Neural cell (in vitro differentiated cells): ENCODE data around the gene SLCO4A1. TPM values are rescaled to one million over a fixed set of nuclear protein-coding genes. Genes with fewer than 3 reads are reported as not detected.

Experiments used
- H2AFZ ChIP-seq: fragments of 200-600, 300-800 bp; sonication (generic), shearing (Covaris generic); 2 replicates; pipeline ENCODE4 v1.6.0; 2014; ENCODE audit warnings: low read depth, mild to moderate bottlenecking, antibody characterized with exemption, low read length, moderate library complexity
- H3F3A ChIP-seq: fragments of 200-600 bp; shearing (Covaris generic); 2 replicates; pipeline ENCODE4 v1.6.1; 2016; ENCODE audit warnings: mild to moderate bottlenecking, moderate library complexity, mixed read lengths, antibody characterized with exemption, low read length; ENCODE audit not compliant: insufficient read depth, poor library complexity, severe bottlenecking
- H3K27ac ChIP-seq: fragments of 200-600, 300-800 bp; sonication (generic), shearing (Covaris generic); 2 replicates; pipeline ENCODE4 v1.5.1; 2014; ENCODE audit warnings: mild to moderate bottlenecking, low read length, moderate library complexity
- H3K27me3 ChIP-seq: fragments of 300-800, 200-600 bp; sonication (generic), shearing (Covaris generic); 2 replicates; pipeline ENCODE4 v1.6.0; 2014; ENCODE audit warnings: mild to moderate bottlenecking, low read depth, low read length, moderate library complexity; ENCODE audit not compliant: insufficient read depth
- H3K36me3 ChIP-seq: fragments of 300-800, 200-600 bp; sonication (generic), shearing (Covaris generic); 2 replicates; pipeline ENCODE4 v1.5.1; 2014; ENCODE audit warnings: mild to moderate bottlenecking, antibody characterized with exemption, low read length, moderate library complexity; ENCODE audit not compliant: insufficient read depth
- H3K4me2 ChIP-seq: fragments of 300-800, 200-600 bp; sonication (generic), shearing (Covaris generic); 2 replicates; pipeline ENCODE4 v1.6.0; 2014; ENCODE audit warnings: mild to moderate bottlenecking, low read length
- H3K4me3 ChIP-seq: fragments of 300-800, 200-600 bp; sonication (generic), shearing (Covaris generic); 2 replicates; pipeline ENCODE4 v1.5.1; 2014; ENCODE audit warnings: mild to moderate bottlenecking, low read length, moderate library complexity
- H3K79me2 ChIP-seq: fragments of 200-600 bp; shearing (Covaris generic); replicated peaks from 2 replicates; pipeline ENCODE4 v1.6.0; 2014; ENCODE audit warnings: mild to moderate bottlenecking, low read length, moderate library complexity; ENCODE audit not compliant: insufficient read depth
- H3K9ac ChIP-seq: fragments of 300-800, 200-600 bp; sonication (generic), shearing (Covaris generic); 2 replicates; pipeline ENCODE4 v1.6.1; 2016; ENCODE audit warnings: mild to moderate bottlenecking, low read length, mixed read lengths
- H3K9me2 ChIP-seq: fragments of 200-600 bp; shearing (Covaris generic); 2 replicates; pipeline ENCODE4 v1.6.1; 2016; ENCODE audit warnings: mild to moderate bottlenecking, low read length, mixed read lengths; ENCODE audit not compliant: insufficient read depth
- H3K9me3 ChIP-seq: fragments of 200-600, 300-800 bp; sonication (generic), shearing (Covaris generic); 2 replicates; pipeline ENCODE4 v1.6.1; 2016; ENCODE audit warnings: mild to moderate bottlenecking, mixed run types, low read length, moderate library complexity, mixed read lengths
- H4K20me1 ChIP-seq: fragments of 200-600 bp; shearing (Covaris generic); 2 replicates; pipeline ENCODE4 v1.6.1; 2016; ENCODE audit warnings: mild to moderate bottlenecking, mixed run types; ENCODE audit not compliant: insufficient read depth
- EP300 ChIP-seq: fragments of 450-650 bp; conservative IDR thresholded peaks from 2 replicates; pipeline ENCODE4 v1.6.1; 2014; ENCODE audit warnings: antibody characterized with exemption, mild to moderate bottlenecking, moderate library complexity; ENCODE audit not compliant: poor library complexity, severe bottlenecking
- EZH2 ChIP-seq: fragments of 200-600, 300-800 bp; shearing (Covaris generic), sonication (generic); IDR thresholded peaks from 2 replicates; pipeline ENCODE4 v1.6.1; 2014; ENCODE audit warnings: antibody characterized with exemption, low read length, borderline replicate concordance, mild to moderate bottlenecking; ENCODE audit not compliant: insufficient read depth, poor library complexity, severe bottlenecking
- MXI1 ChIP-seq: fragments of 450-650 bp; conservative IDR thresholded peaks from 2 replicates; pipeline ENCODE4 v1.6.1; 2014; ENCODE audit warnings: antibody characterized with exemption, mild to moderate bottlenecking; ENCODE audit not compliant: poor library complexity, severe bottlenecking
- POLR2AphosphoS5 ChIP-seq: IDR thresholded peaks from 2 replicates; pipeline ENCODE4 v1.6.1; 2012
- RAD21 ChIP-seq: fragments of 450-650 bp; conservative IDR thresholded peaks from 2 replicates; pipeline ENCODE4 v1.6.1; 2014; ENCODE audit warnings: antibody characterized with exemption, mild to moderate bottlenecking, moderate library complexity
- SMC3 ChIP-seq: fragments of 450-650 bp; conservative IDR thresholded peaks from 2 replicates; pipeline ENCODE4 v1.6.1; 2014; ENCODE audit warnings: antibody characterized with exemption, mild to moderate bottlenecking, moderate library complexity; ENCODE audit not compliant: poor library complexity
- TAF1 ChIP-seq: IDR thresholded peaks from 2 replicates; pipeline ENCODE4 v1.6.1; 2012; ENCODE audit warnings: low read depth
- polyA plus RNA-seq: library from polyadenylated mRNA; depleted of rRNA; stranded (reverse); fragments of >200 nt; gene quantifications from 2 replicates; pipeline ENCODE4 v1.2.3, GENCODE V29; 2014
- TF ChIP-seq, protein P1 (sequence below): IDR thresholded peaks from 2 replicates; pipeline ENCODE4 v1.6.1; 2012; ENCODE audit warnings: borderline replicate concordance
- TF ChIP-seq, protein P2 (sequence below): fragments of 450-650 bp; IDR thresholded peaks from 2 replicates; pipeline ENCODE4 v1.5.1; 2014; ENCODE audit warnings: antibody characterized with exemption, mild to moderate bottlenecking, moderate library complexity; ENCODE audit not compliant: poor library complexity, severe bottlenecking

Gene SLCO4A1
- polyA plus RNA-seq, 1 donor from 2014 or later, result 3.5 TPM

DNA sequence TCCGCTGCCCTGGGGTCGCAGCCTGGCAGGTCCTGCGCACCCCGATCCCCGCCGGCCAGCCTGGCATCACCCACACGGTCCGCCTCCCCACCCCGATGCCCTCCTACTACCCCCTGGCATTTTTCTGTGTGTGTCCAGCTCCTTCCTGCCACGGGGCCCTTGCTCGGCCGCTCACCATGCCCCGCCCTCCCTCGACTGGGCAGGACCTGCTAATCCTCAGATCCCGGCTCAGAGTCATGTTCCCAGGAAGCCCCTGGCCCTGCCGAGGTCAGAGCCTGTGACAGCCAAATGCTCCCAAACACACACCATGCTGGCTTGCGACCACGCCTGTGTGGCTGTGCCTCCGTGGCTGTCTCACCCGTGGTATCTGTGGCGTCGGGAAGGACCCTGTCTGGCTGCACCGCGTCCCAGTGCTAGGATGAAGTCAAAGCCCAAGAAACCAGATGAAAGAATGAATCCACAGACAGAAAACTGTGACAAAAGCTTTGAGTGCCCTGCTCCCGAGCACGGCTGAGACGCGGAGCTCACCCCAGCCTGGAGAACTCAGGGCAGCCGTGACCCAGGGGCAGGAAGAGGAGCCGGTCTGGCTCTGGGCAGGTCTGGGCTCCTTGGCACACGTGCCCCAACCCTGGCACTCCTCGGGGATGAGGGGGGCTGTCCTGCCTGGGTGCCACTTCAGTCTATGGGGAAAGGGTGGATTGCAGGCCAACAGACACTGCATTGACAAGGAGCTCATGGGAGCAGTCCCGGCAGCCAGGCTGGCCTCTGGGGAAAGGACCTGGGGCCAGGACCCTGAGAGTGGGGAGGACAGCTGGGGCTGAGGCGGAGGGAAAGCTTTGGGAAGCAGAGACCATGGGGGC is 20.8 kb upstream of the SLCO4A1 start:
- no peaks in the 10 kb centered on the region for H3K36me3 ChIP-seq
- no peaks in the 10 kb centered on the region for H3K9me2 ChIP-seq
- no peaks in the 10 kb centered on the region for H4K20me1 ChIP-seq
- H3K4me3 ChIP-seq, result no peak overlapping the region
- H3K9me3 ChIP-seq, result no peaks in the 10 kb centered on the region
- H3K27ac ChIP-seq, result no peak overlapping the region
- H3K27me3 ChIP-seq, result no peaks in the 10 kb centered on the region
- no peaks in the 10 kb centered on the region for H3F3A ChIP-seq
- no peak overlapping the region for H2AFZ ChIP-seq
- H3K79me2 ChIP-seq, result no peaks in the 10 kb centered on the region
- TF ChIP-seq TAF1 (no peak), SMC3 (no peak), EP300 (no peak), RAD21 (no peak), MXI1 (no peak), POLR2AphosphoS5 (no peak), EZH2 (no peak)
- TF ChIP-seq, protein P1, sequence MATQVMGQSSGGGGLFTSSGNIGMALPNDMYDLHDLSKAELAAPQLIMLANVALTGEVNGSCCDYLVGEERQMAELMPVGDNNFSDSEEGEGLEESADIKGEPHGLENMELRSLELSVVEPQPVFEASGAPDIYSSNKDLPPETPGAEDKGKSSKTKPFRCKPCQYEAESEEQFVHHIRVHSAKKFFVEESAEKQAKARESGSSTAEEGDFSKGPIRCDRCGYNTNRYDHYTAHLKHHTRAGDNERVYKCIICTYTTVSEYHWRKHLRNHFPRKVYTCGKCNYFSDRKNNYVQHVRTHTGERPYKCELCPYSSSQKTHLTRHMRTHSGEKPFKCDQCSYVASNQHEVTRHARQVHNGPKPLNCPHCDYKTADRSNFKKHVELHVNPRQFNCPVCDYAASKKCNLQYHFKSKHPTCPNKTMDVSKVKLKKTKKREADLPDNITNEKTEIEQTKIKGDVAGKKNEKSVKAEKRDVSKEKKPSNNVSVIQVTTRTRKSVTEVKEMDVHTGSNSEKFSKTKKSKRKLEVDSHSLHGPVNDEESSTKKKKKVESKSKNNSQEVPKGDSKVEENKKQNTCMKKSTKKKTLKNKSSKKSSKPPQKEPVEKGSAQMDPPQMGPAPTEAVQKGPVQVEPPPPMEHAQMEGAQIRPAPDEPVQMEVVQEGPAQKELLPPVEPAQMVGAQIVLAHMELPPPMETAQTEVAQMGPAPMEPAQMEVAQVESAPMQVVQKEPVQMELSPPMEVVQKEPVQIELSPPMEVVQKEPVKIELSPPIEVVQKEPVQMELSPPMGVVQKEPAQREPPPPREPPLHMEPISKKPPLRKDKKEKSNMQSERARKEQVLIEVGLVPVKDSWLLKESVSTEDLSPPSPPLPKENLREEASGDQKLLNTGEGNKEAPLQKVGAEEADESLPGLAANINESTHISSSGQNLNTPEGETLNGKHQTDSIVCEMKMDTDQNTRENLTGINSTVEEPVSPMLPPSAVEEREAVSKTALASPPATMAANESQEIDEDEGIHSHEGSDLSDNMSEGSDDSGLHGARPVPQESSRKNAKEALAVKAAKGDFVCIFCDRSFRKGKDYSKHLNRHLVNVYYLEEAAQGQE, result no peak
- TF ChIP-seq, protein P2, sequence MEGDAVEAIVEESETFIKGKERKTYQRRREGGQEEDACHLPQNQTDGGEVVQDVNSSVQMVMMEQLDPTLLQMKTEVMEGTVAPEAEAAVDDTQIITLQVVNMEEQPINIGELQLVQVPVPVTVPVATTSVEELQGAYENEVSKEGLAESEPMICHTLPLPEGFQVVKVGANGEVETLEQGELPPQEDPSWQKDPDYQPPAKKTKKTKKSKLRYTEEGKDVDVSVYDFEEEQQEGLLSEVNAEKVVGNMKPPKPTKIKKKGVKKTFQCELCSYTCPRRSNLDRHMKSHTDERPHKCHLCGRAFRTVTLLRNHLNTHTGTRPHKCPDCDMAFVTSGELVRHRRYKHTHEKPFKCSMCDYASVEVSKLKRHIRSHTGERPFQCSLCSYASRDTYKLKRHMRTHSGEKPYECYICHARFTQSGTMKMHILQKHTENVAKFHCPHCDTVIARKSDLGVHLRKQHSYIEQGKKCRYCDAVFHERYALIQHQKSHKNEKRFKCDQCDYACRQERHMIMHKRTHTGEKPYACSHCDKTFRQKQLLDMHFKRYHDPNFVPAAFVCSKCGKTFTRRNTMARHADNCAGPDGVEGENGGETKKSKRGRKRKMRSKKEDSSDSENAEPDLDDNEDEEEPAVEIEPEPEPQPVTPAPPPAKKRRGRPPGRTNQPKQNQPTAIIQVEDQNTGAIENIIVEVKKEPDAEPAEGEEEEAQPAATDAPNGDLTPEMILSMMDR, result no peak
- H3K4me2 ChIP-seq, result no peak overlapping the region
- H3K9ac ChIP-seq, result no peak overlapping the region

DNA sequence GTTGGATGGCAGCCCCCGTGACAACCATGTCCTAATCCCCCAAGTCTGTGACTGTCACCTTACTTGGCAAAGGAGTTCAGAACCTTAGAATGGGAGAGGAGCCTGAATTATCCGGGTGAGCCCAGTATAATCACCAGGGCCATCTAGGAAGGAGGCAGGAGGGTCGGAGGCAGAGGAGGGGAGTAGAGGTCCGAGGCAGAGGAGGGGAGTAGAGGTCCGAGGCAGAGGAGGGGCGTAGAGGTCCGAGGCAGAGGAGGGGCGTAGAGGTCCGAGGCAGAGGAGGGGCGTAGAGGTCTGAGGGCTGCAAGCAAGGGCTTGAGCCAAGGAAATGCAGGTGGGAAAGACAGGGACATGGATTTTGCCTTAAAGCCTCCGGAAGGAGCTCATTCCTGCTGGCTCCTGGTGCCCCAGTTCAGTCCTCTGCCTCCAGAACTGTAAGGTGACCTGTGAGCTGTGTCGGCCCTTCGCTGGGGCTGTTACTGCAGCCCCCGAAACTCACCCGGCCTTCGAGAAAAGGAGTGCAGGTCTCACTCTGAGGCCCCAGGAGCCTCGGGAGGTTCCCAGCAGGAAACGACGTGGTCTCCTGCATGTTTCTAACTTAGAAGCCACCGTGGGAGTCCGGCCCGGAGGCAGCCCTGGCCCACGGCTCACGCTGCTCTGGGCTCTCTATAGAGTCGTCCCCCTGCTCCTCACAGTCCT is 20.0 kb upstream of the SLCO4A1 start:
- Histone ChIP-seq H4K20me1 (no peaks in the 10 kb centered on the region), H3K79me2 (no peaks in the 10 kb centered on the region), H3K9me2 (no peaks in the 10 kb centered on the region), H2AFZ (no peak overlapping the region), H3K9ac (no peak overlapping the region), H3K27ac (no peak overlapping the region), H3F3A (no peaks in the 10 kb centered on the region), H3K4me3 (no peak overlapping the region), H3K27me3 (no peaks in the 10 kb centered on the region), H3K9me3 (no peaks in the 10 kb centered on the region), H3K4me2 (no peak overlapping the region), H3K36me3 (no peaks in the 10 kb centered on the region)
- TF ChIP-seq RAD21 (no peak), TAF1 (no peak), POLR2AphosphoS5 (no peak), EP300 (no peak), SMC3 (no peak), MXI1 (no peak), EZH2 (no peak)
- TF ChIP-seq, protein P1, result no peak
- TF ChIP-seq, protein P2, result no peak
